ENCODE results near the gene RAB11FIP5.

RAB11FIP5 gene

GRCh38 chr2:73112026-73112912 is 479 bp downstream of the RAB11FIP5 start:
- H3K9me3 Mint-ChIP-seq = peaks cover 11% of the 10 kb centered on the region
- peak overlapping the region; percentile 86 for H3K4me3 Mint-ChIP-seq
- no peak for TF ChIP-seq CTCF (IDR thresholded peaks at IDR 0.05)
- H3K27me3 Mint-ChIP-seq (ENCODE audit: low read depth, poor library complexity) = peaks cover 62% of the 10 kb centered on the region
- H3K27ac Mint-ChIP-seq = no peak overlapping the region
- peak; percentile 64 for DNase-seq
- peaks cover 20% of the 10 kb centered on the region for H3K4me1 Mint-ChIP-seq
- H3K36me3 Mint-ChIP-seq (ENCODE audit: low read depth) = no peaks in the 10 kb centered on the region

- no peak for TF ChIP-seq CTCF (IDR thresholded peaks at IDR 0.05)
- Mint-ChIP-seq H3K4me3 (peak overlapping the region; percentile 86), H3K9me3 (peaks cover 11% of the 10 kb centered on the region), H3K27me3 (ENCODE audit: low read depth, poor library complexity) (peaks cover 59% of the 10 kb centered on the region), H3K27ac (no peak overlapping the region), H3K4me1 (peaks cover 23% of the 10 kb centered on the region), H3K36me3 (ENCODE audit: low read depth) (no peaks in the 10 kb centered on the region)
- peak; percentile 15 for DNase-seq
Measured at GRCh38 chr2:73111073-73112025, 1.4 kb downstream of the RAB11FIP5 start.

- no peak for DNase-seq
- peaks cover 11% of the 10 kb centered on the region for H3K9me3 Mint-ChIP-seq
- H3K4me3 Mint-ChIP-seq = peak overlapping the region; percentile 86
- H3K27ac Mint-ChIP-seq = no peak overlapping the region
- peaks cover 23% of the 10 kb centered on the region for H3K4me1 Mint-ChIP-seq
- no peaks in the 10 kb centered on the region for H3K36me3 Mint-ChIP-seq (ENCODE audit: low read depth)
- peaks cover 54% of the 10 kb centered on the region for H3K27me3 Mint-ChIP-seq (ENCODE audit: low read depth, poor library complexity)
- no peak for TF ChIP-seq CTCF (IDR thresholded peaks at IDR 0.05)
Measured at GRCh38 chr2:73110168-73111072, 2.3 kb downstream of the RAB11FIP5 start.

GRCh38 chr2:73109431-73110167 is 3.1 kb downstream of the RAB11FIP5 start:
- H3K4me3 Mint-ChIP-seq = no peak overlapping the region
- H3K4me1 Mint-ChIP-seq = peaks cover 23% of the 10 kb centered on the region
- no peak for TF ChIP-seq CTCF (IDR thresholded peaks at IDR 0.05)
- peaks cover 46% of the 10 kb centered on the region for H3K27me3 Mint-ChIP-seq (ENCODE audit: low read depth, poor library complexity)
- DNase-seq = no peak
- no peak overlapping the region for H3K27ac Mint-ChIP-seq
- H3K9me3 Mint-ChIP-seq = peaks cover 5% of the 10 kb centered on the region
- no peaks in the 10 kb centered on the region for H3K36me3 Mint-ChIP-seq (ENCODE audit: low read depth)
